ENCODE data around the gene SYT15.
"Not testable (repeated sequence)": the region's sequence is repeated elsewhere in the genome, so short reads cannot be mapped to it uniquely, and the experiment has no call there.

SYT15 gene

GRCh38 chr10:46557319-46558121, 21.4 kb upstream of the SYT15 start:
- peak; percentile 14 for DNase-seq

- DNase-seq, result no peak
Observed at GRCh38 chr10:46558122-46558391, 20.9 kb upstream of the SYT15 start.

GRCh38 chr10:46558392-46559185, 20.3 kb upstream of the SYT15 start:
- DNase-seq, result peak; percentile 13

DNA sequence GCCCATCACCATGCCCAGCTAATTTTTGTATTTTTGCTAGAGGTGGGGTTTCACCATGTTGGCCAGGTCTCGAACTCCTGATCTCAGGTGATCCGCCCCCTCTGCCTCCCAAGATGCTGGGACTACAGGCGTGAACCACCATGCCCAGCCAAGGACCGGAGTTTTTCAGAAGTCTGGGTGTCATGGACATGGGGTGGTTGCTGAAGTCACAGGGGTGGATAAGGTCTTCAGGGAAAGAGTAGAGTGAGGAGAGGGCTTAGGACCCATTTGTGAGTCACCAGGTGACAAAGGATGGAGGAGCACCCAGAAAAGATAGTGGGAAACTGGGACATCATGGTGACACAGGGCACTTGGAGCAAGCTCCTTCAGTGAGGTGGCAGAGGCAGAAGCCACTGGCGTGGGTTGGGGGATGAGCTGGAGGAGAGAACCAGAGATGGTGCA, 19.7 kb upstream of the SYT15 start:
- no peak for DNase-seq

DNA sequence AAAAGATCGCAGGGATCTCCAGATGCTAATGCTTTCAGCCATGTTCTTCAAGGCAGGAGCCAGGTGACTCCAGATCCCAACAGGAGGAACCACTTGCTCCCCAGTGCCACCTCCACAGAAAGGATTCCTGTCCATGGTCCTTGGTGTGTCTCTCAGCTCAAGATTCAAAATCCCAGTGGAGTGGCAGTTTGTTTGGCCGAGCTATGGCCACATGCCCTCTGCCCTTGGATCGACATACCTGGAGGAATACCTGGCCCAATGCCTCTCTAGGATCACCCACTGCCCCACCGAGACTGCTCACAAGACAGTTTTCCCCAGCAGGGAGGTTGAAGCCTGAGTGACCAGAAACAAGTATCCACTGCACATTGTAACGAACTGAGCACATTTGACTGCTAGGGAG, 18.5 kb upstream of the SYT15 start:
- no peak for DNase-seq

DNA sequence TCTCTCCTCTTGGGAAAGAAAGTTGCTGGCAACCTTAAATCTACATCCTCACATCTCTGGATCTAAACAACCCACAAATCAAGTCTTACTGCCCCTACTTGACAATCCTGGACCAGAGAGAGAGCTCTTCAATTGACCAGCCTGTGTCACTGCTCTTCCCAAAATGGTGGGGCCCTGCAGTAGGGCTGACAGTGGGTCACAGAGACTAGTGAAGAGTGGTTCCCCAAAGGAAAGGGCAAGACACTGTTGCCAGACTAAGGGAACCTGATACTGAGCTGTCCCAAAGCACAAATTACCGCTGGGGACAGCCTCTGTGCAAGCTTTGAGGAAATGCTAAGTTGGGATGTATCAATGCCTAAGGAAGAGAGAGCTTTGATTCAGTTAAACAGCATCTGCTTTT, 18.0 kb upstream of the SYT15 start:
- DNase-seq, result no peak

GRCh38 chr10:46565591-46566332, 13.2 kb upstream of the SYT15 start:
- DNase-seq, result peak; percentile 40

- DNase-seq, result not testable (repeated sequence)
Observed at GRCh38 chr10:46567151-46567550, 11.8 kb upstream of the SYT15 start.

GRCh38 chr10:46570655-46571054, 8.3 kb upstream of the SYT15 start:
- not testable (repeated sequence) for DNase-seq

DNA sequence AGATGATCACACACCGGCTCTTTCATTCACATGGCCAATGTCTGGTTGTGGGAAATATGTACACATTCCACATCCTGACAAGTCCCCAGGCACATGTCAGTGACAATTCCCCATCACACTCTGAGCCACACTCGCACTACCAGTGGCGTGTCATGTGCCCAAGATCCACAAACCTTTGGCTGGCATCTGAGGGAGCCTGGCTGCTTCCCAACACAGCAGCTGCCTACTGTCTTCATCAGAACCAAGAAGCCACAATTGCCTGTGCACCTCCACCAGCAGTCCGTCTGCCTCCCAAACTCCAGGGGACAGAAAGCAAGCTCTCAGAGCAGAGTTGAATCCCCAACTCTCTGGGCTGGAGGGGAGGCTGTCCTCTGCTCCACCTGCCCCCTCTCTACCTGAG, 6.2 kb upstream of the SYT15 start:
- not testable (repeated sequence) for DNase-seq

DNA sequence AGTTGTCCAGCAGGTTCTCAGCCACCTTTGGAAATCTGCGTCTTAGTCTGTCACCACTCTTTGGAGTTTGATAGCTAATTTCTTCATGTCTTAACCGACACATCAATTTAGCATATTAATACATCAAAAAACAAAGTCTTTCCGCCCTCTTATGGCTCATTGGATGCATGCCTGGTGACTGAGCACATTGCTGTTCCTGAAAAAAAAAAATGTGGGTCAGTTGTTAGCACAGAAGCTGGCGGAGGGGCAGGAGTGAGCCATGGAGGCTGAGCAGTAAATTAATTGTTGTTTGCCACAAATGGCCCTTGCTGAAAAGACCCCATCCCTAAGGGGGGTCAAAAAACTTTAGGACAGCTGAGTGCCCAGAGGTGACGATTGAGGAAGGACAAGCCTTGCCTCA, 5.6 kb upstream of the SYT15 start:
- DNase-seq, result not testable (repeated sequence)

DNA sequence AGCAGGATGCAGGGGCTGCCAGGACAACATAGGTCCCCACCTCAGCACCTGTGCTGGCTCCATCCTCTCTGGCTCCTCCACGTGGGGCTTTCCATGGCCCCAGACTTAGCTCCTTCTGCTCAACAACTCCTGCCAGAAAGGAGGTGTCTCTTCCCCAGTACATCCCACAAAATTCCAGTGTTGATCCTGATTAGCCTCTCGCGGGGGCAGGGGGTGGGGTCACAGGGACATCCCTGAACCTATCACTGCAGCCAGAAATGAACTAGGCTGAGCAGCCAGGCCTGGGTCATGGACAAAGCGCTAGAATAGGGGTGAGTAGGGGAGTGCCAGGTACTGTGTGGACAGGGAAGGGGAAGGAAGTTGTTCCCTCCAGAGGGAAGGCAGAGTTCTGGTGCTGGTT, 5.0 kb upstream of the SYT15 start:
- not testable (repeated sequence) for DNase-seq

DNA sequence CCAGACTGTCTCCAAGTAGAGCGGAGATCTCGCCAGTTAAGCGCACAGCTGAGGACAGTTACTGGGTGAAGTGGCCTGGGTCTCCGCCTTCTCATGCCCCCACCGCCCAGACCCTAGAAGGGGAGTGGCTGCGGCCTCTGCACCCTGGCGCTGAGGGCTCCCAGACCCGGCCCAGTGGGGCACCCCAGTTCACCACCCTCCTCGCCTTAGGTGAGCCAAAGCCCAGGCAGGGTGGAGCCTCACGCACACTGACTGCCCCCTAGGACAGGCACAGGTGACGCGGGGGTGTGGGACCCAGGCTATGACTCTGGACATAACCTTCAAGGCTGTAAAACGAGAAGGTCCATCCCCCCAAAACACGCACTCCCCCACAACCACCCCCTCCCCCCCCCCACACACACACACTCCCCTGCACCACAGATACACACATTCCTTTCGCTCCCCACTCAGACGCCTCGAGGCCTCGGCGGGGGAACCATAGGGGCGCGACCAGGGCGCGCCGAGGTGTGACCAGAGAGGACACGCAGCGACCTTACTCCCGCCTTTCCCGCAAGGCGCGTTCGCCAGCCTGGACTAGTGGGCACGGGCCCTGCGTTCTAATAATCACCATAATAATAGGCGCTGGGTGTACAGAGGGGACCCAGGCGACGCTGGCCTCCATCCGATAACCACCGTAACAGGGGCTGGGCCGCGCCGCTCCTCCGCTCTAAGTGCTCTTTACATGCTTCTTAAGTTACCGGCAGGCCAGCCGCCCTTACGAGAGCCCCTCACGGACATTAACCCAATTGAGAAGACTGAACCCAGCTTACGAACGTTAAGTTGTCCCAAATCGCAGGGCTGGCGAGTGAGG, 1.1 kb upstream of the SYT15 start:
- DNase-seq, result not testable (repeated sequence)

DNA sequence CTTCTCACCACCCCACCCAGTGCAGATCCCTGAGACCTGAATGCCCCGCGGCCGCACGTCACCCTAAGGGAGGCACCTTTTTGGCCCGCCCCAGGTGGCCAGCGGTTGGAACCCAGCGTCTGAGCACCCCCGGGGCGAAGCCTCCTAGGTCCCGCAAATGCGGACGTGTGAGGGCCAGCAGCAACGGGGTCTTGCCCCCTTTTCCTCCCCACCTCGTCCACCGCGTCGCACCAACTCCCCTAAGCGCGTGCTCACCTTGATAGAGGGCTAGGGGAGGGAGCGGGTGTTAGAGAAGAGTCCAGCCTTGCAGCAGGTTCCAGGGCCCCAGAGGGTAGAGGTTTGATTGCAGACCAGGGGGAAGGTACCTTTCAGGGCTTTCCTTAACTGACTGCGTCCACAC, 450 bp downstream of the SYT15 start:
- DNase-seq, result not testable (repeated sequence)

- DNase-seq, result not testable (repeated sequence)
Observed at GRCh38 chr10:46581997-46582396, 3.1 kb downstream of the SYT15 start.

- not testable (repeated sequence) for DNase-seq
Observed at GRCh38 chr10:46582568-46582967, 3.6 kb downstream of the SYT15 start.

DNA sequence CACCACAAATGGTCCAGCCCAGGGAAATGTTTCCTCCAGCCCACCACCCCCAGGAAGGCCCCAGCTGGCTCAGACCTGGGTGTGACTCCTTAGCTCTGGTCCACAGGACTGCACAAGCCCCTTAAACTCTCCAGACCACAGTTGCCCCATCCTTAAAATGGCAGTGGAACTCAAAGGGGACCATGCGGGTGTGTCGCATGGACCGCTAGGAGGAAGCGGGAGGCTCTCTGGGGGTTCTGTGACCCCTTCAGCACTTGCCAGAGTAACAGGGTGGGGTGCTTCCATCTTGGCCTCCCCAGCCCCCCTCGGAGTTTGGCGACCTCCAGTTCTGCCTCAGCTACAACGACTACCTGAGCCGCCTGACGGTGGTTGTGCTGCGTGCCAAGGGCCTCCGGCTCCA, 5.3 kb downstream of the SYT15 start:
- DNase-seq, result not testable (repeated sequence)

DNA sequence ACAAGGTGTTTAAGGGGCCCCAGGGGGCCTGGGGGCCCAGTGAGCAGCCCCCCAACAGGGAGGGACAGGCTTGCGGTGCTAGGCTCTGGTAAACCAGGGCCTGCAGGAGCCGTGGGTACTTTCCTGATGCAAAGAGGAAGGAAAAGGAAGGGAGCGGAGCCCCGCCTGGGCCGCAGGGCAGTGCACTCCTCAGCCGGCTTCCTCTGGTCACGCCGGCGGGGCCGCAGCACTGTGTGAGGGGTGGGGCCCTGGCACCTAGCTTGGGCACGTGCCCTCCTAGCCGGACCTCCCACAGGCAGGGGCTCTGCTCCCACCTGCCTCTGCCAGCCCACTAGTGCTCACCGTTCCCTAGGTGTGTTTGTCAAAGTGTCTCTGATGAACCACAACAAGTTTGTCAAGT, 6.3 kb downstream of the SYT15 start:
- not testable (repeated sequence) for DNase-seq

DNA sequence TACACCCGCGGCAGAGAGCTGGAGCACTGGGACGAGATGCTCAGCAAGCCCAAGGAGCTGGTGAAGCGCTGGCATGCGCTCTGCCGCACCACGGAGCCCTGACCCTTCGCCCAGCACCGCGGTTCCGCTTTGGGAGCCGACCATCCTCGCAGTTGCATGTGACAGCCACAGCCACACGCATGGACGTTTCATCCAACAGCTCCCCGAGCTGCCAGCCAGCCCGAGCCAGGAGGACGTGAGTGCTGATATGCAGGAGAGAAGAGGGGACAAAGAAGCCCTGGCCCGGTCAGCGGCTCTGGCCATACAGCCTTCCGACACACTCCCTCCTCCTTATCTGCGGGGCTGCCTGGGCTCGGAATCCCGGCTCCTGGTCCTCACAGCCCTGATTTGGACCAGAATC, 8.6 kb downstream of the SYT15 start:
- not testable (repeated sequence) for DNase-seq

DNA sequence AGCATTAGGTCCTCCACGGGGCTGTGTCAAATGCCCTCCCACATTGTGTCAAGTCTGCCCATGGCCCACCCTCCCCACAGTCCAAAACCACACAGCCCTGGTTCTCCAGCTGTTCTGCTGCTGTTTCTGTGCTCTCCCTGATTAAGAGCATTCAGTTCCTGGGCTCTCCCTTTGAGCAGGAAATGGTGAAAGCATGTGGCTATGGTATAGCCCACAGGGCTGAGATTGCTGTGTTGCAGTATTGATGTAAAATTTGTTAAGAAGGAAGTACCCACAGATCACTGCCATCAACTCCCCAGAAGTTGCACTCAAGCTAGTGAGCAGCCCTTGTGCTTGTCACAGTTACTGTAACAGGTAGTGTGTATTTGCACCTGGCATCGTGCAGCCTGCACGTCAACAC, 9.3 kb downstream of the SYT15 start:
- DNase-seq, result not testable (repeated sequence)

- not testable (repeated sequence) for DNase-seq
Observed at GRCh38 chr10:46589589-46589988, 10.7 kb downstream of the SYT15 start.

DNA sequence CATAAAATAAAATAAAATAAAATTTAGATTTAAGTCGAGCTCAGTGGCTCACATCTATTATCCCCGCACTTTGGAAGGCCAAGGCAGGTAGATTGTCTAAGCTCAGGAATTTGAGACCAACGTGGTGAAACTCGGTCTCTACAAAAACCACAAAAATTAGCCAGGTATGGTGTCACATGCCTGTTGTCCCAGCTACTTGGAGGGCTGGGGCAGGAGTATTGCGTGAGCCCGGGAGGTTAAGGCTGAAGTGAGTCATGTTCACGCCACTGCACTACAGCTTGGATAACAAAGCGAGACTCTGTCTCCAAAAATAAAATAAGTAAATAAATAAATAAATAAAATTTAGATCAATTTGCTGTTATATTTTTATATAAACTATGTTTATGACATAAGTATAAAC, 12.1 kb downstream of the SYT15 start:
- DNase-seq, result not testable (repeated sequence)

- not testable (repeated sequence) for DNase-seq
Observed at GRCh38 chr10:46593307-46593706, 14.4 kb downstream of the SYT15 start.
